ENCODE data around the gene SSBP1. TPM values are rescaled to one million over a fixed set of nuclear protein-coding genes. Genes with fewer than 3 reads are reported as not detected.

The SSBP1 gene
- total and polyA plus RNA-seq, 2 of the 8 experiments (the other 6 are each of a cell fraction or from before 2014, with no cell fraction given) = 136 to 254 TPM

- no peak overlapping the region for H4K8ac ChIP-seq (ENCODE audit: extremely low read depth, insufficient read depth, low read length)
- no peak overlapping the region for H4K91ac ChIP-seq (replicated peaks; ENCODE audit: insufficient read length, low read length)
- H3K36me3 ChIP-seq (ENCODE audit: control insufficient read depth in 2 of 4, insufficient read depth in 4 of 4, low read length in 3 of 4) = no peaks in the 10 kb centered on the region
- no peak overlapping the region for H3K9ac ChIP-seq (replicated peaks in 1 of 4; ENCODE audit: extremely low read depth in 1 of 4, low read depth in 3 of 4, low read length in 3 of 4)
- no peak overlapping the region for H2AK5ac ChIP-seq (ENCODE audit: low read depth, low read length)
- no peak overlapping the region for H3K18ac ChIP-seq (ENCODE audit: extremely low read depth, low read length)
- POLR2A ChIA-PET (ENCODE audit: partially characterized antibody) = interaction anchor here (0.9 to 1.0 kb wide), 3 partner anchors 9 to 33 kb away, joined by 3 read pairs; no protein-coding TSS in a partner anchor
- H2BK5ac ChIP-seq (ENCODE audit: low read depth, low read length) = no peak overlapping the region
- H3K4ac ChIP-seq (replicated peaks; ENCODE audit: insufficient read length, low read depth, low read length) = no peak overlapping the region
- no peak overlapping the region for H4K5ac ChIP-seq (ENCODE audit: insufficient read length, low read depth, low read length)
- H3K79me1 ChIP-seq (ENCODE audit: low read depth, low read length) = no peaks in the 10 kb centered on the region
- WGBS, 2 experiments (ENCODE audit: extremely low coverage in 1 of 2, insufficient coverage in 1 of 2, insufficient read length in 1 of 2, insufficient replicate concordance in 2 of 2, low coverage in 1 of 2, low lambda C conversion rate in 2 of 2, missing lambda C conversion rate in 1 of 2) = 79% methylated on average over 2 of the region's 2 CpGs; no CpG with 5 or more reads in 1 of the 2 experiments
- H4K20me1 ChIP-seq (replicated peaks in 1 of 2; ENCODE audit: control insufficient read depth in 1 of 2, insufficient read depth in 2 of 2, low read length in 2 of 2) = no peaks in the 10 kb centered on the region
- H2BK12ac ChIP-seq (ENCODE audit: low read depth, low read length) = no peak overlapping the region; the same call in 1 of the 2 replicates
- FAIRE-seq = no peak
- no peaks in the 10 kb centered on the region for H3K27me3 ChIP-seq (replicated peaks in 1 of 4; ENCODE audit: control insufficient read depth in 3 of 4, extremely low read depth in 1 of 4, insufficient read depth in 3 of 4, low read length in 3 of 4)
- no peak overlapping the region for H2BK120ac ChIP-seq (replicated peaks; ENCODE audit: low read depth, low read length)
- H2BK20ac ChIP-seq (ENCODE audit: low read length) = no peak overlapping the region
- no peak overlapping the region for H3K56ac ChIP-seq (replicated peaks; ENCODE audit: insufficient read length, low read depth, low read length)
- H3K23ac ChIP-seq (ENCODE audit: insufficient read length) = no peak overlapping the region
- no peak overlapping the region for H3K27ac ChIP-seq (ENCODE audit: low read depth, low read length)
- H3K9me3 ChIP-seq (ENCODE audit: insufficient read depth in 2 of 2, low read depth in 1 of 2, low read length in 1 of 2) = no peaks in the 10 kb centered on the region
- H3K79me2 ChIP-seq (ENCODE audit: control insufficient read depth in 1 of 2, insufficient read depth in 2 of 2, low read length in 2 of 2) = no peaks in the 10 kb centered on the region
- no peak overlapping the region for H3K4me2 ChIP-seq (ENCODE audit: insufficient read depth in 1 of 2, low read depth in 2 of 2, low read length in 2 of 2)
- no peak overlapping the region for H3K4me3 ChIP-seq (ENCODE audit: extremely low read depth in 1 of 4, insufficient read depth in 2 of 4, low read depth in 3 of 4, low read length in 4 of 4)
- no peaks in the 10 kb centered on the region; the same call in 1 of the 2 replicates for H3K23me2 ChIP-seq (ENCODE audit: low read depth, low read length)
- TF ChIP-seq PHF8 (conservative IDR thresholded peaks at IDR 0.05; ENCODE audit: low read depth, low read length) (no peak), CHD1 (IDR thresholded peaks at IDR 0.05; ENCODE audit: low read depth, low read length) (no peak), SP2 (IDR thresholded peaks at IDR 0.05; ENCODE audit: low read length) (no peak), KDM1A (IDR thresholded peaks at IDR 0.05; ENCODE audit: borderline replicate concordance, low read length) (no peak), SIN3A (conservative IDR thresholded peaks at IDR 0.05 in 1 of 2, IDR thresholded peaks at IDR 0.05 in 1 of 2; ENCODE audit: low read depth in 1 of 2, low read length in 2 of 2) (no peak), CTCF (IDR thresholded peaks at IDR 0.05; ENCODE audit: control extremely low read depth in 1 of 3, insufficient read depth in 1 of 3, low read depth in 1 of 3, low read length in 3 of 3) (no peak), TAF7 (optimal IDR thresholded peaks at IDR 0.05; ENCODE audit: borderline replicate concordance, low read depth, low read length) (no peak)
- DNase-seq (ENCODE audit: low read depth in 1 of 2, low spot score in 2 of 2) = no peak
- H3K14ac ChIP-seq (ENCODE audit: insufficient read length) = no peak overlapping the region
- CTCF ChIA-PET (ENCODE audit: partially characterized antibody) = interaction anchor here (0.6 to 3.7 kb wide), 11 partner anchors 9 to 837 kb away, joined by 3 to 15 read pairs (median 3); partner anchors contain the start of gene SSBP1
- H2AFZ ChIP-seq (ENCODE audit: low read length) = no peak overlapping the region
- H2BK15ac ChIP-seq (ENCODE audit: low read length) = no peak overlapping the region
- peaks cover 0 to 8% (median 0%) of the 10 kb centered on the region in 4 experiments; a peak in 1 of 7 replicates for H3K4me1 ChIP-seq (replicated peaks in 1 of 4; ENCODE audit: control insufficient read depth in 3 of 4, insufficient read depth in 4 of 4, low read length in 3 of 4)
These were observed 28.8 kb upstream of the SSBP1 start for GRCh38 chr7:141709318-141709717.
